Spinal cord (tissue), 10 donors: ENCODE results near the gene CBFB. TPM values are rescaled to one million over a fixed set of nuclear protein-coding genes. Genes with fewer than 3 reads are reported as not detected.

Experiments used
- DNase-seq, 6 donors: peaks; one replicate each; pipeline versions ENCODE4 v3.0.0 to v3.0.0-alpha.2; 2013 to 2015; ENCODE audit warnings: low spot score in 6 of 6, low read depth in 4 of 6
- H3K27ac ChIP-seq: one replicate; pipeline ENCODE4 v1.5.1; 2013; ENCODE audit warnings: low read depth, low read length, control low read depth
- H3K27me3 ChIP-seq: one replicate; pipeline ENCODE4 v1.6.1; 2013; ENCODE audit warnings: low read length; ENCODE audit not compliant: control insufficient read depth, insufficient read depth
- H3K36me3 ChIP-seq: one replicate; pipeline ENCODE4 v1.6.1; 2013; ENCODE audit warnings: low read length; ENCODE audit not compliant: control insufficient read depth, insufficient read depth
- H3K4me1 ChIP-seq: one replicate; pipeline ENCODE4 v1.6.1; 2013; ENCODE audit warnings: low read length; ENCODE audit not compliant: control insufficient read depth, insufficient read depth
- H3K4me3 ChIP-seq: one replicate; pipeline ENCODE4 v1.5.1; 2013; ENCODE audit warnings: low read depth, low read length, control low read depth
- H3K9me3 ChIP-seq: one replicate; pipeline ENCODE4 v1.6.1; 2013; ENCODE audit warnings: low read length; ENCODE audit not compliant: control insufficient read depth, insufficient read depth
- WGBS: methylation state at CpG from one replicate; pipeline ENCODE4 v1.1.5; 2013; ENCODE audit warnings: missing lambda C conversion rate; ENCODE audit not compliant: insufficient coverage; 5-methylcytosine and 5-hydroxymethylcytosine counted together
- polyA plus RNA-seq, 2 donors: library from polyadenylated mRNA; unstranded; fragments of 120-200 nt; gene quantifications; one replicate each; pipeline ENCODE4 v1.2.1, GENCODE V29; 2013; ENCODE audit not compliant: insufficient read length in 2 of 2
- total RNA-seq, 2 donors: library from RNA; depleted of rRNA in 1 of 2; stranded (reverse); fragments of 120-200 nt in 1 of 2; fragments of >200 nt in 1 of 2; gene quantifications; one replicate each; pipeline versions ENCODE4 v1.2.3 to v1.2.4, GENCODE V29; 2013 to 2014
- donor health status: healthy.

The CBFB gene
- total and polyA plus RNA-seq, 4 donors: 36.1 to 59.4 (median 42.0) TPM

DNA sequence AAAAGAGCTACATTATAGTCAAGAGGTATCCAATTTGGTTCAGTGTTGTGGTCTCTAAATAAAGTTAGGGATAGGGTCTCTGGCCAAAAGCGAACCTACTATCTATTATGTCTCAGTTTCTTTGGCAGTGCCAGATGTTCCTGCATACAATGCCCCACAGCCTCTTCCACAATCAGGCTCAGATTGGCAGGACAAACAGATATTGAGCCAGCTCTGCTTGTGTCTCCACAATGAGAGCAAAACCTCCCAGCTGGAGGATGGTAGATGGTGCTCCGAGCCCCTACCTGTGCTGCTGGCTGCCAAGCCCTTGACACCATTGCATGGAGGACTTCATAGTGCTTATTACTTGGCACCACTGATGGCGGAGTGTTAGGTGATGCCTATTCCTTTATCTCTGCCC is 100.5 kb downstream of the CBFB start:
- Histone ChIP-seq H3K27ac (no peak overlapping the region), H3K36me3 (peaks cover 37% of the 10 kb centered on the region), H3K9me3 (no peaks in the 10 kb centered on the region), H3K4me3 (no peak overlapping the region), H3K4me1 (peaks cover 4% of the 10 kb centered on the region), H3K27me3 (no peaks in the 10 kb centered on the region)
- WGBS: 100% methylated on average over 1 of the region's 3 CpGs
- no peak for DNase-seq

DNA sequence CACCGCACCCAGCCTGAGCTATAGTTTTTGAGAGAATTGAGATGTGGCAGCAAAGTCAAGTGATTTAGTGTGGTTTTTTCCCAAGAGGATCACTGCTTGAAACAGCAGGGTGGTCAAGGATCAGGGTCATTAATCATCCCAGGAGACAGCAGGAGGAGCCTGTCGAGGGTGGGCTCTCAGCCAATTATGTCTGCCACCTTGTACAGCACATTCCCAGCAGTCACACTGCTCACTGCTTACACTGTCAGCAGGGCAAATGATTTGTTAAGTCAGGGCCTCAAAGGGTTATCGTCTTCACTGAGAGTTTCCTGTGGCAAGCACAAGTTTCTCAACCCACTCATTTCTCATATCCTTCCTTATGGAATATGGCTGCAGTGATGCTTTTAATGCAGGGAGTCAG is 108.7 kb downstream of the CBFB start:
- H3K4me1 ChIP-seq: no peaks in the 10 kb centered on the region
- peaks cover 77% of the 10 kb centered on the region for H3K36me3 ChIP-seq
- DNase-seq: no peak
- WGBS: 65% methylated on average over 2 of the region's 3 CpGs
- H3K27ac ChIP-seq: no peak overlapping the region
- no peaks in the 10 kb centered on the region for H3K9me3 ChIP-seq
- no peak overlapping the region for H3K4me3 ChIP-seq
- H3K27me3 ChIP-seq: no peaks in the 10 kb centered on the region

DNA sequence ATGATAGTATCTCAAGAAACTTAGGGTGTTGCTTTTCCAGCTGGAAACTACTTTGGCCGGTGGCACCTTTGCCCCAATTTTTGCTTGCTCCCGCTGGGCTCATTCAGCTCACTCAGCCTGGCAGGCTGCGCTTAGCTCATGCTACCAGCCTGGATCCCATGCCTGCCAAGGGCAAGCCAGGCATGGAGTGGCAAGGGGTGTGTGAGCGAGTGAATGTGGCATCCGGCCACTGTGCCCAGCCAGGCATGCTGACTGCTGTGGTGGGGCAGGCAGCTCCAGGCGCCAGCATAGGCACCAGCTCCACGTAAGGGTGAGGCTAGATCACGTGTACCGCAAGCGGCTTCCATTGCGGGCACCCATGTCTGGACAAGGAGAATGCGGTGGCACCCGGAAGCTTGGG is 112.4 kb downstream of the CBFB start:
- Histone ChIP-seq H3K9me3 (no peaks in the 10 kb centered on the region), H3K36me3 (peaks cover 86% of the 10 kb centered on the region), H3K27me3 (no peaks in the 10 kb centered on the region), H3K27ac (no peak overlapping the region), H3K4me1 (no peaks in the 10 kb centered on the region), H3K4me3 (no peak overlapping the region)
- 96% methylated on average over 13 of the region's 13 CpGs for WGBS
- DNase-seq: no peak

DNA sequence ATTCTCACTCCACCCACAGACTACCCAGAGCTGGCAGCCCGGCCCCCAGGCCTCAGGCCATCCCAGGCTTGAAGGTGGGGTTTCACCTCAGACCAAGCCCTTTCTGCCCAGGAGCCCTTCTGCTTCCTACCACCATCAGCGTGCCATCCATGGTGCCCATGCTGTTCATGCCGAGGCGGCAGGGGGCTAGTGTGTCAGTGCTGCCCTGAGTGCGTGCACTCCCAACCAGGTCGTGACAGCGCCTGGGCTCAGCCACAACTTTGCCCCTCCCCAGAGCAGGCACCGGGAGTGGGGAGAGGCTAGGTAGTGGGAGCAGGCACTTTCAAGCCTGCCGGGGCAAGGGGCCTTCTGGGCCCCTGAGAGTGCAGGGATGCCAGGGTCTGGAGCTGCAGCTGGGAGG is 113.4 kb downstream of the CBFB start:
- Histone ChIP-seq H3K4me3 (no peak overlapping the region), H3K9me3 (no peaks in the 10 kb centered on the region), H3K27ac (no peak overlapping the region), H3K27me3 (peaks cover 3% of the 10 kb centered on the region), H3K4me1 (peaks cover 6% of the 10 kb centered on the region), H3K36me3 (peaks cover 86% of the 10 kb centered on the region)
- DNase-seq: no peak
- 94% methylated on average over 9 of the region's 9 CpGs for WGBS

DNA sequence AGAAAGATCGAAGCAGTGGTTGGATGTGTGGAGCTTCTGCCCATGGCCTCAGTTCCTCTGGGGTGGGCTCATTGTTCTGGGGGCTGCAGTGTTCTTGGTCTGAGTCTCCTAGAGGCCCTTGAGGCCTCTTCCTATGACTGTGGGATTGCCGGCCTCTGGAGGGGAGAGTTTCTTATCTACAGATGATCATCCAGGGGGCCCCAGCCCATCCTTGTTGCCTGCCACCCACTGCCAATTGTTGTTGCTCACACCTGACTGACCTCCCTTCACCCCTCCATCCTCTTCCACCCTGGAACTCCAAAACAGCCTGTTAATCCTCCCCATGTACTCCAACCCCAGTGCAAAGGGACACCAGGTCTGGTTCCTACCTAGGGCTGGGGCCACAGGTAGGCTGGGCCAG is 116.0 kb downstream of the CBFB start:
- peaks cover 25% of the 10 kb centered on the region for H3K27me3 ChIP-seq
- no peak overlapping the region for H3K27ac ChIP-seq
- peaks cover 91% of the 10 kb centered on the region for H3K36me3 ChIP-seq
- no peak for DNase-seq
- H3K4me1 ChIP-seq: peaks cover 14% of the 10 kb centered on the region
- H3K4me3 ChIP-seq: no peak overlapping the region
- 100% methylated on average over 1 of the region's 2 CpGs for whole genome bisulfite sequencing
- H3K9me3 ChIP-seq: no peaks in the 10 kb centered on the region

DNA sequence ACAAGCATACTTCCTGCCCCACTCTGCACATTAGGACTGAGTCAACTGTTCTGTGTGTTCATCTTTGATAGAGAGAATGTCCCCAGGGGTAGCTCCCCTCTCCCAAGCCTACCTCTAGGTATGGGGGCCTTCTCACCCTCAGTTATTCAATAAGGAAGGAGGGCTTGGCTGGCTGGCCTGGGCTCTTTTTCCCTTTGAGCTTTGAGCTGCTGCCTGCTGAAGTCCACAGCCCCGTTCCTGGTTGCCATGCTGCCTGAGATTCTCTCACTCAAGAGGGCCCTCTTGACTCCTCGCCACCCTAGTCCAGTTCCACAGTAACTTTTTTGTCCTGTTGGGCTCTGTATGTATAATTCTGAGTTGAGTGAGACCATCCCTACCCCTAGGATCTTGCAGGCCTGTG is 116.8 kb downstream of the CBFB start:
- no peak overlapping the region for H3K27ac ChIP-seq
- H3K9me3 ChIP-seq: no peaks in the 10 kb centered on the region
- peaks cover 20% of the 10 kb centered on the region for H3K4me1 ChIP-seq
- no peak for DNase-seq
- peaks cover 86% of the 10 kb centered on the region for H3K36me3 ChIP-seq
- no peak overlapping the region for H3K4me3 ChIP-seq
- WGBS: 100% methylated on average over 1 of the region's 2 CpGs
- H3K27me3 ChIP-seq: peaks cover 33% of the 10 kb centered on the region

DNA sequence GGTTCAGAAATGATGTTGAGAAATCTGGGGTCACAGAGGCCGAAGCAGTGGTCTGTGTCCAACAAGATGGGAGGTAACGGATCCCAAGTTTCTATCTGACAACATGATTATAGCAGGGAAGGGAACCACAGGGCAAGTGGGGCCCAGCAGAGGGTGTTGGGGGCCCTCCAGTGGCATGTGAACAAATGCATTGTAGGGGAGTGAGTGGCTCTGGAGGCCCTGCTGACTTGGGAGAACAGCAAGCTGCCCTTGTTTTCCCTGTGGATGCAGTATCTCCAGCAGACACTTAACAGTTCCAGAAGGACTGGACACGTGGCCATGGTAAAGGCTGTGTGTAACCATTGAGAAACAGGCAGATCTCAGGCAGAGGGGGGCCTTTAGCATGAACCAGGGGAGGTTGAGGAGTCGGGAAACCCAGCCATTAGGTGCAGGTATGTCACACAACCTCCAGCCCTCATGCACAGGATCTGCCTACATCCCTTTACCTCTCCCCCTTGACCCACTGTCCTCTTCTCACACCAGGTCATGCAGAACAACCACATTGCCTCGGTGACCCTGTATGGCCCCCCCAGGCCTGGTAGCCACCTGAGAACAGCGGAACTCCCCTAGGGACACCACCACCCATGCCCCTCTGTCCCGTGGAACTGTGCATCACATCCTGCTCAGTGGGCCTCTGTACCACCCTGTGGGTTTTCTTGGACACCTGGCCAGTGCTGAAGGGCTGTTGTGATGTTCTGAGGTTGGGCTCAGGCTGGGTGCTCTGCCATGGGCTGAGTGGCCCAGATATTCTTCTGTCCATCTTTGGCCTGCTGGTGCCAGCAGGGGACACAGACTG is 117.8 kb downstream of the CBFB start:
- WGBS: 94% methylated on average over 5 of the region's 7 CpGs
- H3K36me3 ChIP-seq: peaks cover 77% of the 10 kb centered on the region
- DNase-seq: no peak
- no peaks in the 10 kb centered on the region for H3K9me3 ChIP-seq
- no peak overlapping the region for H3K4me3 ChIP-seq
- H3K27ac ChIP-seq: no peak overlapping the region
- H3K27me3 ChIP-seq: peaks cover 41% of the 10 kb centered on the region
- H3K4me1 ChIP-seq: peaks cover 30% of the 10 kb centered on the region

DNA sequence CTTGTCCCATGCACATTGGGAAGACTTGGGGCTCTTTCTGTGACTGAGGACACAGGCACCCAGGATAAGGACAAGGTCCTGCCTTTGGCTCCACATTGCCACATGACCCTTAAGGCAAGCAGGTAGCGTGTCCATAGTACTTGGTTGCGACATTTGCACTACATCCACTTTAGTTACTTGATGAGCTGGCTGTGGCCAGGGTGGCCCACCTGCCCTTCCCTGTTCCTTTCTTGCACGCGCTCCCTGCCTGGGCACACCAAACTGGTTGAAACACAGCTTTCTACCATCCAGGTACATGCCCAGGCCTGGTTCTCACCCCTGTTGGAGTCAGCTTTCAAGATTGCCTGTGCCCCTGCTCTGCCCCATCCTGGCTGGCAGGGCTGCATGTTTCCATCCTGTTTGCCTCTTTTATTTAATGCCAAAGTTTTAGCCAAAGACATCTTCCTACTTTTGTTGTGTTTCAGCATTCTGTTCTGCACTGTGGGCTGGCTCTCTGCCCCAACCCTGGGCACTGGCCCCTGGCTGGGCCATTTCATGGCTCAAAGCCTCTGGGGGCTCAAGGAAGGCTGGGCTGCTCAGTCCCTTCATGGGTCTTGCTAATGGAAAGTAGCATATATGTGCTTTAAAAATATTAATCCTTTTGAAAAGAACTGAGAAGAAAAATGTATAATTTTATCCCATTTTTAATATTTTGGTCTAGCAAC is 118.6 kb downstream of the CBFB start:
- 100% methylated on average over 4 of the region's 4 CpGs for WGBS
- peak in 1 of 6 donors; percentile 44 for DNase-seq
- Histone ChIP-seq H3K27me3 (peaks cover 44% of the 10 kb centered on the region), H3K27ac (no peak overlapping the region), H3K36me3 (peaks cover 69% of the 10 kb centered on the region), H3K4me3 (no peak overlapping the region), H3K9me3 (no peaks in the 10 kb centered on the region), H3K4me1 (peaks cover 30% of the 10 kb centered on the region)

DNA sequence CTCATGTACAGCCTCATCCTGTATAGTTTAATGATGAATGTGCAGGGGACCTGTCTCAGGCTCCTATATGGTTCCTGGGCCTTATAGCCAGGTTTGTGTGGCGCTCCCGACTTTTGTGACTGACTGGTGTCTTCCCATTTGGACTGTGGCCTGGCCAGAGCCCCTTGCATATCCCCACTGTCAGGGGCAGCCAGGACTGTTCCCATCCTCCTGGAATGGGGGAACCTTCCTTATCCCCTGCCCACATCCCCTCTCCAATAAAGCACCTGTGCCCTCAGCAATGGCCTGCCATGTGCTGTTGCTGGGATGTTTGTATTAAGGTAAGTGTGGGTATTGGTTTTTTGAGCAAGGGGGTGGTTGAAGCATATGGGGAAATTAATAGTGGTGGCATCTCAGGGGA is 119.3 kb downstream of the CBFB start:
- no peak overlapping the region for H3K27ac ChIP-seq
- WGBS: 96% methylated on average over 2 of the region's 2 CpGs
- no peaks in the 10 kb centered on the region for H3K9me3 ChIP-seq
- DNase-seq: no peak
- peaks cover 48% of the 10 kb centered on the region for H3K27me3 ChIP-seq
- peaks cover 62% of the 10 kb centered on the region for H3K36me3 ChIP-seq
- peaks cover 30% of the 10 kb centered on the region for H3K4me1 ChIP-seq
- no peak overlapping the region for H3K4me3 ChIP-seq
